Prostate gland (tissue), 2 donors: ENCODE data around the gene DKK3.

Source experiments
- CTCF ChIP-seq, 4 experiments: fragments of 200-600 bp in 2 of 4; fragments of 450-650 bp in 2 of 4; sonication (generic) in 2 of 4; IDR thresholded peaks; 1 replicate in 3 of 4; 2 replicates in 1 of 4; pipeline ENCODE4 v1.5.1; 2016 to 2019; ENCODE audit warnings: antibody characterized with exemption in 4 of 4, mild to moderate bottlenecking in 2 of 4, moderate library complexity in 2 of 4
- POLR2A ChIP-seq: fragments of 450-650 bp; IDR thresholded peaks from one replicate; pipeline ENCODE4 v1.6.1; 2016; ENCODE audit warnings: antibody characterized with exemption, mild to moderate bottlenecking
- POLR2AphosphoS5 ChIP-seq: sonication (generic); formaldehyde crosslinking; IDR thresholded peaks from one replicate; pipeline ENCODE4 v1.6.1; 2017; ENCODE audit warnings: antibody characterized with exemption

GRCh38 chr11:12028303-12028702 is 19.9 kb upstream of the DKK3 start:
- TF ChIP-seq CTCF (IDR thresholded peaks at IDR 0.05), result no peak
- no peak for TF ChIP-seq POLR2A
- no peak for TF ChIP-seq POLR2AphosphoS5
